H54 (cell line): ENCODE results near the gene PRPSAP2.
"Not testable (repeated sequence)": the region's sequence is repeated elsewhere in the genome, so short reads cannot be mapped to it uniquely, and the experiment has no call there.

ENCODE experiments used
- DNase-seq: peaks from one replicate; pipeline ENCODE4 v3.0.0; 2011; ENCODE audit warnings: low spot score, mixed read lengths; ENCODE audit not compliant: insufficient read length
- FAIRE-seq: peaks from 3 replicates; lab custom pipeline; 2011; peaks lifted over from hg19 to GRCh38; lab: Jason Lieb, UNC
- POLR2A ChIP-seq: IDR thresholded peaks from 2 replicates; pipeline ENCODE4 v1.6.1; 2011; ENCODE audit warnings: low read depth, mild to moderate bottlenecking, low read length

PRPSAP2 gene

DNA sequence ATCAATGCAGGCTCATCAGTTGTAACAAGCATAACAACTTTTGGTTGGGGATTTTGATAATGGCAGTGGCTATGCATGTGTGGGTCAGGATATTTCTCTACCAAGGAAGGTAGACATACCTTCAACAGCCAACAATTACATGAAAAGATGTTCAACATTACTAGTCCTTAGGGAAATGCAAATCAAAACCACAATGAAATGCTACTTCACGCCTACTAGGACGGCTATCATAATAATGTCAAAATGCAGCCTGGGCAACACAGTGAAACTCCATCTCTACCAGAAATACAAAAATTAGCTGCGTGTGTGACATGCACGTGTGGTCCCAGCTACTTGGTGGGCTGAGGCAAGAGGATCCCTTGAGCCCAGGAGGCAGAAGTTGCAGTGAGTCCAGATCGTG, 86.7 kb downstream of the PRPSAP2 start:
- DNase-seq (no peak), FAIRE-seq (no peak)

DNA sequence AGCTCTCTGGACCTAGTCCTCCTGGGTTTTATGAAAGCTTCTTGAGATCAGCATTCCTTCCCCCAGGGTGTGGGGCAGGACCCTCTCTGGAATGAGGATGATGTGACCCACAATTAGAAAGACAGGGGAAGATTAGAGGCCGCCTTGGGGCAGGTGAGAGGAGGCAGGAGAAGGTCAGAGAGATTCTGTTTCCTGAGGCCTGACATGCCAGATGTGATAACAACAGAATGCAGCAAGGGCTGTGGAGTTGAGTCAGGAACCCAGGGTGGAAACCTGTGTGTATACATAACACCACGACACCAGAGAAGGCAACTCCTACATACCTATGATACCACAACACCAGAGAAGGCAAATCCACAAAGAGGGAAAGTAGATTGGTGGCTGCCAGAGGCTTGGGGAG, 88.6 kb downstream of the PRPSAP2 start:
- FAIRE-seq, result no peak
- DNase-seq, result no peak
- TF ChIP-seq POLR2A, result no peak

More for the DNA sequence above, 86.7 kb downstream of the PRPSAP2 start:
- TF ChIP-seq POLR2A, result no peak

- no peak for TF ChIP-seq POLR2A
- no peak for DNase-seq
Measured at GRCh38 chr17:18947866-18948265, 89.9 kb downstream of the PRPSAP2 start.

DNA sequence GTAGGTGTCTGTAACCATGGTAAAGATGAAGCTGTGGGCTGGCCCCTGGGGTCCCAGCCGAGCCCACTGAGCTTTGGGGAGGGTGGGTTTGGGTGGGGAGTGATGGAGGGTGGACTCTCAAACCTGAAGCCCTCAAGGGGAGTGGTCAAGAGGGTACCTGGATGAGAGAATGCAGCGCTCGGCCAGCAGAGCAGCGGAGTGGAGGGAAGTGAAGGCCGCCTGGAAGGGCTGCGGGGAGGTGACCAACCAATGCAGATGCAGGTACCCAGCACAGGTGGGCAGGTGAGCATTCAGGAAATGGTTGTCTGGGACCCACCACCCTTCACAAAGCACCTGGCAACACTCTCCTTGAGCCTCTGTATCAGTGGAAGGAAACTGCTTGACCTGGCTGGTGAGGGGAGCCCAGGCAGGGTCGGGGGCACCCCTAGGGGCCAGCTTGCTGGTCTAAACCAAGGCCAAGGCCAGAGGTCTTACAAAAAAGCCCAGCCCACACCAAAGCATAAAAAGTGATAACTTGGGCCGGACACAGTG, 90.6 kb downstream of the PRPSAP2 start:
- FAIRE-seq (no peak), DNase-seq (no peak)
- TF ChIP-seq POLR2A, result no peak

More at GRCh38 chr17:18947866-18948265, 89.9 kb downstream of the PRPSAP2 start:
- FAIRE-seq, result no peak

GRCh38 chr17:18949566-18949965, 91.6 kb downstream of the PRPSAP2 start:
- no peak for DNase-seq
- no peak for TF ChIP-seq POLR2A
- FAIRE-seq, result no peak

GRCh38 chr17:18950346-18950745, 92.4 kb downstream of the PRPSAP2 start:
- DNase-seq (no peak), FAIRE-seq (no peak)
- no peak for TF ChIP-seq POLR2A

- FAIRE-seq, result no peak
- no peak for TF ChIP-seq POLR2A
- DNase-seq, result no peak
Measured at GRCh38 chr17:18950944-18951905, 93.3 kb downstream of the PRPSAP2 start.

- DNase-seq (no peak), FAIRE-seq (no peak)
- no peak for TF ChIP-seq POLR2A
Measured at GRCh38 chr17:18951941-18952842, 94.3 kb downstream of the PRPSAP2 start, which contains the start of gene SLC5A10. Gene SLC5A10 (plus strand): TSS chr17:18952165. CDS start chr17:18952206, 41 bp downstream.

DNA sequence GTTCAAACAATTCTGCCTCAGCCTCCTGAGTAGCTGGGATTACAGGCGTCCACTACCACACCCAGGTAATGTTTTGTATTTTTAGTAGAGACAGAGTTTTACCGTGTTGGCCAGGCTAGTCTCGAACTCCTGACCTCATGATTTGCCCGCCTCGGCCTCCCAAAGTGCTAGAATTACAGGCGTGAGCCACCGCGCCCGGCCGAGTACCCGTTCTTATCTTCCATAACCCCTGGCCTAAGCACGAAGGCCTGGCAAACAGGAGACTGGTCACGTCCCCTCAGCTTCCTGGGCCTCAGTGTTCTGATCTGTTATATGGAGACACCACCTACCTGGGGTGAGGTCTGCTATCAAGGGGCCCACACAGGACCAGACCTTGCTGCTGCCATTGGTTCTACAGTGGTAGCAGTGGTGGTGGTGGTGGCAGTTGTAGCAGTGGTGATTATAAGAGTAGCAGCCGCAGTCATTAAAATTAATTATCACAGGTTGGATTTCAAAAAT, 95.3 kb downstream of the PRPSAP2 start:
- DNase-seq (no peak), FAIRE-seq (no peak)
- no peak for TF ChIP-seq POLR2A

- no peak for TF ChIP-seq POLR2A
- DNase-seq (no peak), FAIRE-seq (no peak)
Measured at GRCh38 chr17:18954321-18954720, 96.4 kb downstream of the PRPSAP2 start.

GRCh38 chr17:18955009-18955408, 97.1 kb downstream of the PRPSAP2 start:
- no peak for TF ChIP-seq POLR2A
- FAIRE-seq (no peak), DNase-seq (no peak)

- not testable (repeated sequence) for DNase-seq, FAIRE-seq
Measured at GRCh38 chr17:18956021-18956420, 98.1 kb downstream of the PRPSAP2 start.

GRCh38 chr17:18956581-18956980, 98.7 kb downstream of the PRPSAP2 start:
- TF ChIP-seq POLR2A, result no peak
- FAIRE-seq (no peak), DNase-seq (no peak)
